Glutamatergic neuron (in vitro differentiated cells): ENCODE data around the gene DYRK1A. TPM values are rescaled to one million over a fixed set of nuclear protein-coding genes. Genes with fewer than 3 reads are reported as not detected.

Experiments used
- DNase-seq: peaks from one replicate; pipeline ENCODE4 v3.0.0; 2022
- H3K27ac Mint-ChIP-seq: one replicate; pipeline ENCODE4 v1.8.0; 2020; ENCODE audit warnings: mild to moderate bottlenecking, mixed read lengths, inconsistent platforms; ENCODE audit not compliant: unreplicated experiment
- H3K27me3 Mint-ChIP-seq: one replicate; pipeline ENCODE4 v1.8.0; 2020; ENCODE audit warnings: mild to moderate bottlenecking, moderate library complexity, mixed read lengths, inconsistent platforms; ENCODE audit not compliant: unreplicated experiment
- H3K36me3 Mint-ChIP-seq: one replicate; pipeline ENCODE4 v1.8.0; 2020; ENCODE audit warnings: mild to moderate bottlenecking, mixed read lengths, inconsistent platforms; ENCODE audit not compliant: unreplicated experiment
- H3K4me1 Mint-ChIP-seq: one replicate; pipeline ENCODE4 v1.8.0; 2020; ENCODE audit warnings: mild to moderate bottlenecking, low read depth, mixed read lengths, inconsistent platforms; ENCODE audit not compliant: unreplicated experiment
- H3K4me3 Mint-ChIP-seq: one replicate; pipeline ENCODE4 v1.8.0; 2020; ENCODE audit warnings: mild to moderate bottlenecking, mixed read lengths, inconsistent platforms; ENCODE audit not compliant: unreplicated experiment
- H3K9me3 Mint-ChIP-seq: one replicate; pipeline ENCODE4 v1.8.0; 2020; ENCODE audit warnings: mild to moderate bottlenecking, moderate library complexity, mixed read lengths, inconsistent platforms; ENCODE audit not compliant: unreplicated experiment
- CTCF ChIP-seq: fragments of 200-600 bp; sonication (generic); IDR thresholded peaks from one replicate; pipeline ENCODE4 v1.5.0; 2021; ENCODE audit not compliant: partially characterized antibody, unreplicated experiment
- total RNA-seq: library from RNA; stranded (reverse); fragmentation: NEBNext Ultra II Directional; extraction: Animal tissue kit (Norgen Biotek cat#: 25700); gene quantifications from one replicate; pipeline ENCODE4 v1.2.1, GENCODE V29; 2021; ENCODE audit not compliant: unreplicated experiment

The DYRK1A gene
- total RNA-seq, 1 donor from 2014 or later, result 70.4 TPM

- no peaks in the 10 kb centered on the region for H3K27me3 Mint-ChIP-seq
- peak overlapping the region; percentile 16 for H3K4me3 Mint-ChIP-seq
- H3K4me1 Mint-ChIP-seq, result peaks cover 57% of the 10 kb centered on the region
- DNase-seq, result no peak
- TF ChIP-seq CTCF, result no peak
- H3K9me3 Mint-ChIP-seq, result no peaks in the 10 kb centered on the region
- peak overlapping the region; percentile 0 for H3K27ac Mint-ChIP-seq
- no peaks in the 10 kb centered on the region for H3K36me3 Mint-ChIP-seq
Observed at GRCh38 chr21:37383784-37384311, 17.3 kb downstream of the DYRK1A start.

GRCh38 chr21:37384416-37384815 is 17.8 kb downstream of the DYRK1A start:
- Mint-ChIP-seq H3K36me3 (no peaks in the 10 kb centered on the region), H3K4me1 (peaks cover 55% of the 10 kb centered on the region), H3K27me3 (no peaks in the 10 kb centered on the region), H3K9me3 (no peaks in the 10 kb centered on the region), H3K27ac (no peak overlapping the region), H3K4me3 (no peak overlapping the region)
- no peak for TF ChIP-seq CTCF
- DNase-seq, result no peak

- TF ChIP-seq CTCF, result no peak
- no peaks in the 10 kb centered on the region for H3K27me3 Mint-ChIP-seq
Observed at GRCh38 chr21:37385179-37385765, 18.7 kb downstream of the DYRK1A start.

GRCh38 chr21:37386151-37386550 is 19.6 kb downstream of the DYRK1A start:
- no peak for TF ChIP-seq CTCF
- Mint-ChIP-seq H3K27ac (peak overlapping the region; percentile 33), H3K36me3 (no peaks in the 10 kb centered on the region), H3K4me3 (no peak overlapping the region), H3K4me1 (peaks cover 46% of the 10 kb centered on the region), H3K27me3 (no peaks in the 10 kb centered on the region), H3K9me3 (no peaks in the 10 kb centered on the region)
- DNase-seq, result no peak

More at GRCh38 chr21:37385179-37385765, 18.7 kb downstream of the DYRK1A start:
- Mint-ChIP-seq H3K36me3 (no peaks in the 10 kb centered on the region), H3K4me1 (peaks cover 49% of the 10 kb centered on the region), H3K4me3 (no peak overlapping the region), H3K9me3 (no peaks in the 10 kb centered on the region), H3K27ac (no peak overlapping the region)
- DNase-seq, result no peak

- H3K36me3 Mint-ChIP-seq, result no peaks in the 10 kb centered on the region
- no peak overlapping the region for H3K4me3 Mint-ChIP-seq
- TF ChIP-seq CTCF, result no peak
- H3K9me3 Mint-ChIP-seq, result no peaks in the 10 kb centered on the region
- H3K4me1 Mint-ChIP-seq, result peaks cover 35% of the 10 kb centered on the region
- peaks cover 1% of the 10 kb centered on the region for H3K27me3 Mint-ChIP-seq
- DNase-seq, result no peak
- H3K27ac Mint-ChIP-seq, result peak overlapping the region; percentile 11
Observed at GRCh38 chr21:37389456-37389855, 22.9 kb downstream of the DYRK1A start.
